HL-60 (cell line): ENCODE measurements around the gene SECTM1.

Experiments
- POLR2AphosphoS5 ChIP-seq: IDR thresholded peaks from 2 replicates; pipeline ENCODE4 v1.6.1; 2012; ENCODE audit warnings: low read depth
- REST ChIP-seq: IDR thresholded peaks from 2 replicates; pipeline ENCODE4 v1.6.1; 2012; ENCODE audit warnings: low read depth; ENCODE audit not compliant: insufficient replicate concordance
- TF ChIP-seq, protein P1 (sequence below): IDR thresholded peaks from one replicate; pipeline ENCODE4 v1.5.1; 2011; ENCODE audit warnings: low read length, control low read depth, inconsistent platforms; ENCODE audit not compliant: insufficient read depth

GRCh38 chr17:82330322-82331239, 3.0 kb downstream of the SECTM1 start:
- TF ChIP-seq, protein P1, sequence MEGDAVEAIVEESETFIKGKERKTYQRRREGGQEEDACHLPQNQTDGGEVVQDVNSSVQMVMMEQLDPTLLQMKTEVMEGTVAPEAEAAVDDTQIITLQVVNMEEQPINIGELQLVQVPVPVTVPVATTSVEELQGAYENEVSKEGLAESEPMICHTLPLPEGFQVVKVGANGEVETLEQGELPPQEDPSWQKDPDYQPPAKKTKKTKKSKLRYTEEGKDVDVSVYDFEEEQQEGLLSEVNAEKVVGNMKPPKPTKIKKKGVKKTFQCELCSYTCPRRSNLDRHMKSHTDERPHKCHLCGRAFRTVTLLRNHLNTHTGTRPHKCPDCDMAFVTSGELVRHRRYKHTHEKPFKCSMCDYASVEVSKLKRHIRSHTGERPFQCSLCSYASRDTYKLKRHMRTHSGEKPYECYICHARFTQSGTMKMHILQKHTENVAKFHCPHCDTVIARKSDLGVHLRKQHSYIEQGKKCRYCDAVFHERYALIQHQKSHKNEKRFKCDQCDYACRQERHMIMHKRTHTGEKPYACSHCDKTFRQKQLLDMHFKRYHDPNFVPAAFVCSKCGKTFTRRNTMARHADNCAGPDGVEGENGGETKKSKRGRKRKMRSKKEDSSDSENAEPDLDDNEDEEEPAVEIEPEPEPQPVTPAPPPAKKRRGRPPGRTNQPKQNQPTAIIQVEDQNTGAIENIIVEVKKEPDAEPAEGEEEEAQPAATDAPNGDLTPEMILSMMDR = no peak
- TF ChIP-seq POLR2AphosphoS5 = peak; percentile 62; the same call in 1 of the 2 replicates
- TF ChIP-seq REST = no peak
